HG03064 (cell line): ENCODE measurements around the gene TWIST2.

Source experiments
- ATAC-seq: cut with Tn5 transposase; IDR thresholded peaks from one replicate; pipeline ENCODE4 v1.9.1; 2021; ENCODE audit warnings: low read depth; ENCODE audit not compliant: unreplicated experiment

TWIST2 gene

DNA sequence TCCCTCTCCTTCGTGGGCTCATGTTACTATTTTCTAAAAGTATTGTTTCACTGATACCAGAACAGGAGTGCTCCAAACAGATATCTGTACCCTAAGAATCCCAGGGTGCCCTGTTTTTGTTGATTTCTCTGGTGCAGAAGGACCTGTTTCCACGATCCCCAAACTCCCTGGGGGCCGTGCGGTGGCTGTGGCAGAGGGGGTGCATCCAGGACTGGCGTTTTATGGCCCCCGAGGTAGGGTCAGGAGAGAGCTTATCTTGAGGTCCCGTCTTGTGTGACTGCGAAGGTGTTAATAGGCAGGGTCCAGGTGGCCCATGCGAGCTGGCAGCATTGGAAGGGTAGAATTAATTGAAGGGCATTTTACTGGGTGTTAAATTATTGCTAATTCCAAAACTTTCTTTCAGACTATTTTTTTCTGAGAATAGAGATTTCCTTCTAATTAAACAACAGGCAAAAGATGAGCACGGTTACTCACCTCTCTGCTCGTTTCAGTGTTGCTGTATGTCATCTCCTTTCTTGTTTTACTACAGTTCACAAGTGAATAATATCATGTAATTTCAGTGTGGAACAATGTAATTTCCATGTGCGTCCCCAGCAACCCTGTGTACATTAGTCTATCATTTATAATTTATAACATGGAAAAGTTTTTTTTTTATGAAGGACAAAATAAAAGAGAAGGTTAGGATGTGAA lies 8.2 kb downstream of the TWIST2 start:
- ATAC-seq = no peak

DNA sequence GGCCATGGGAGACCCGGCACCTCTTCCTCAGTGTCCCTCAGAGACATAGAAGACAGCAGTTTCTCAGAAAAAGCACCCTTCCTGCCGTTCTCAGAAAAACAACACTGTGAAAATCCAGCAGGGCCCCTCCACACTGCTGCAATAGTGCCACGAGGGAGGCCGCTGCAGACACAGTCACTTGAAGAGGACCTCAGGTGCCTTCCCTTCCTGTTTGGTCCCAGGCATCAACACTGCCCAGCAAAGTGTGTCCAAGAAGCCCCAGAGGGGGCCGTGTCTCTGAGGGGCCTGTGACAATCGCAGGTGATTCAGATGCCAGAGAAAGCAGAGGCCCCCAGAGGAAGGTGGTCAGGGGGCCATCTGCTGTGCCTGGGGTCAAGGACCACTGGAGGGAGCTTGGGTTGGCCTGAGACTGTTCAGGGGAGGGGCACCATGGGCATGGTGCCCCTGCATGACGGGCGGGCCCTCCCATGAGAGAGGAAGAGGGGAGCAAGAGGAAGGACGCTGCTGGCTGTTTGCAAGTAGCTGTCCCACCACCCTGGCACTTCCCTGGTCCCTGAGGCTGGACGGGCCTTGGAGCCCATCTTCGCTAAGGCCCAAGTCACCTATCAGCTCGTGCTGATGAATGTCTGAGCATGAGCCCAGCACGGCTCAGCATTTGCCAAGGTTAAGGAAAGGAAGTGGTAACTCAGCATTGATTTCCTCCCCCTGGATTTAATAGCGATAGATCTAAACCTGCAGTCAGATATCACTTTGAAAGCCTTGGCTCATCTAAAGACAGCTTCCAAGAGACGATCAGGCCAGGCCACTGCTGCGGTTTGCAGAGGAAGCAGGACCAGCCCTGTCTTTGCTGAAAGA lies 9.1 kb downstream of the TWIST2 start:
- ATAC-seq = no peak

DNA sequence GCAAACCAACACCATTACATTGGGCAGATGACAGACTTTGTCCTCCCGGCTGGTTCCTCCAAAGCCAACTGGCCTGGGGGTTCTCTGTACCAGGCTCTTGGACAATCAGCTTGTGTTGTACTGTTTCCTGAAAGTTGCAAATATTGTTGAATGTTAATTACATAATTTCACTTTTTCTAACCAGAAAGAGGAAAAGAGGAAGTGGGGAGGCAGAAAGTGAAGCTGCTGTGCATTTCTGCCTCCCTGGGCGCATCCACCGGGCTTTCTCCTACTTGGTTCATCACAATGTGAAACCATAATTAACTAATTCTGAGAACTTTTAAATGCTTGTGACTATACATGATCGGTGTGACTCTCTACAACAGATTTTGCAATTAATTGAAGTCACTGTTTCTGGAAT lies 10.1 kb downstream of the TWIST2 start:
- ATAC-seq = no peak

DNA sequence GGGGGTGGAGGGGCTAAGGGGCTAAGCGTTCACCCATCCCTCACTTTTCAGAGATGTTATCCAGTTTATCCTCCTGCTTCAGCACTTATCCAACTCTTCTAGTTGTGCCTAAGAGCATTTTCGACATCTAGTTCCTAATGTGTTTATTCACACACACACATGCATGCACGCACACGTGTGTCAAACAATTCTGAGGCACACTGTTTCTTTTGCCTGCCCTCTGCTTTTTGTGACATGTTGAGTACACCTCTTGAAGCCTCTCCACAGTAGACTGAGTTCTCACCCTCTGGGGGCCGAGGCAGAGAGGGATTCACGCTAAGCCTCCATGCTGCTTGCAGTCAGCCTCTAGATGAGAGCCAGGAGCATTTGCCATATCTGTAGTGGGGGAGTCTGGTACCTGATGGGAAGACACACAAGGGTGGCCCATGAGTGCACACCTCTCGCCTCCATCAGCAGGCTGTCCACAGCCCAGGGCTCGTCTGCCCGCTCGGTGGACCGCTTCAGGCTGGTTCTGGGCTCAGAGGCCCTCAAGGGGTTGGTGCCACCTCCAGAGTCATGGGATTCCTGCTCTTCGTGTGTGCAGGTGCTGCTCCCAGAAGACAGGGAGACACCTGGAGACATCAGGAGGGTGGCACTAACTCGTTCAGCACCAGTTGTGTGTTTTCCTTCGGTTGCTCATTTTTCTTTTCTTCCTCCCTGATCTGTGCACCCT lies 11.9 kb downstream of the TWIST2 start:
- no peak for ATAC-seq

DNA sequence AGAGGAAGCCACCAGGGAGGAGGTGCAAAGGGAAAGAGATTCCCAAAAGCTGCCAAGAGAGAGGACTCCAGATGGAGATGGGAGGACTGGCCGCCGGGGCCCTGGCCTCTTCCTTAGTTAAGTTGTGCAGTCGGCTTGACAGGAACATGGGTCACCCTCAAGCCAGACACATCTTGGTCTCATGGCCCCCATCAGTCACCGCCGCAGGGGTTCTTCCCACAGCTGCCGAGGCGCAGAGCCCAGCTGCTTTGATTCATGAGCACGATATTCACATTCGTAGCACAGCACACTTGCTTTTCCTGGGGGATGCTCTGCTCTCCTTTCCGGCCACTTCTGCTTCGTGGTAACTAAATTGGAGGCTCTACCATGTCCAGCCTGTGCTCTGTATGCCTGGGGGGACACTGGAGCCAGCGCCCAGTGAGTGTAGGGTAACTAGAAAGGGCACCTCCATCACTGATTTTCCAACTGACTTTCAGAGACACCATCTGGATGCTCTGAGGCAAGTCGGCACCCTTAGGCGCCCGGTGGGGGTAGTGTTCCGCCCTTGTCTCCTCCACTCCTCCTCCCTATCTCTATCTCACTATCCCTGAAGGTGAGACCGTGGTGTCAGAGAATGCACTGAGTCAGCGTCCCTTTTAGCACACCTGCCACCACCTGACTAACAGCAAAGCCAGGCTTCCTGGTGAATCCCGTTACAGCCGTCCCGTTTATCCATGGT lies 13.3 kb downstream of the TWIST2 start:
- no peak for ATAC-seq

DNA sequence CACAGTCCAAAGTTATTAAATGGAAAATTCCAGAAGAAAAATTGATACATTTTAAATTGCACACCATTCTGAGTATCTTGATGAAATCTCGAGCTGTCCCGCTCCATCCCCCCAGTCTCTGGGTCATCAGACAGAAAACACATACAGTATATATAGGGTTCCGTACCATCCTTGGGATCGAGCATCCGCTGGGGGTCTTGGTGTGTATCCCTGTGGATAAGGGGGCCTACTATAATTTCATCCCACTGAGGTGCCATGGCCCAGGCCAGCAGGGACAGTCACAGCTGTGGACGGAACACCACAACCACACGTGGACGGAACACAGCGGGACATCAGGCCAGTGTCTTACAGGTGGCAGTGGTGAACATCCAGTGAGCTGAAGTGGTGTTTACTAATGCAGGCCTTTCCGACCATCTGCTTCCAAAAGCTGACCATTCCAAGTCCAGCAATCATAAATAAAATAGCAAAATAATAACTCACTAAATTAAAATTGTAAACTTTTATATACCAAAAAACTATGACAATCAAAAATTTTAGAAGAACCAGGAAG lies 14.0 kb downstream of the TWIST2 start:
- no peak for ATAC-seq

DNA sequence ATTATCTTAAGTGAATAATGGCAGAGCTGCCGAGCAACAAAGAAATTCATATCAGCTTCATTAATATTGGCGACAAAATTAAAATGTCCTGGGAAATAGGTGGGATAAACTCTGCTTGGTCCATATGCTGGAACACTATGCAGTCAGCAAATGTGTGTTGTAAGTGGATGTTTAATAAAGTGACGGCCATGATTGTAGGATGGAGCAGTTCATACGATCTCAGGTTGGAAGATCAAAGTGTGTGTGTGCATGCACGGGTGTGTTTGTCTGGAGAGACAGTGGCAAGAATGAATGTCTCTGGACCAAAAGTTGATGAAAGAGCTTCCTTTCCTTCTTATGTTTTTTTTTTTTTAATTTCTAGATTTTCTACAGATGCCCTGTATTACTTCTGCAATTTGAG lies 14.8 kb downstream of the TWIST2 start:
- no peak for ATAC-seq

DNA sequence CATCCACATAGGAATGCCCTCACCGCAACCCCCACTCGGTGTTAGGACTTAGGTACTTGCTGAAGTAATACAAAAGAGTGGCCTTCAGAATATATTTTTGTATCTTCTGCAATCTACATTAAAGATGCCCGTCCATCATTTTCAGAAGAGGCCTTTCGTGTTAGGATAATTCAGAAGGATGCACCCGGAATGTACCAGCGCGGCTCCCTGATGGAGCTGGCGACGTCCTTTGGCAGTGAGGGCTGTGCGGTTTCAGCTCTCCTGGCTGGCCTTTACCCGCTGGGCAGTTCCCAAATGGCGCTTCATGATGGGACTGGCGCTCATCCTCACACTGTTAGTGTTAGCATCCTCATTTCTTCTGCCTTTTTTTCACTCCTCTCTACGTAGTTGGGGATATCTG lies 15.3 kb downstream of the TWIST2 start:
- ATAC-seq = no peak

DNA sequence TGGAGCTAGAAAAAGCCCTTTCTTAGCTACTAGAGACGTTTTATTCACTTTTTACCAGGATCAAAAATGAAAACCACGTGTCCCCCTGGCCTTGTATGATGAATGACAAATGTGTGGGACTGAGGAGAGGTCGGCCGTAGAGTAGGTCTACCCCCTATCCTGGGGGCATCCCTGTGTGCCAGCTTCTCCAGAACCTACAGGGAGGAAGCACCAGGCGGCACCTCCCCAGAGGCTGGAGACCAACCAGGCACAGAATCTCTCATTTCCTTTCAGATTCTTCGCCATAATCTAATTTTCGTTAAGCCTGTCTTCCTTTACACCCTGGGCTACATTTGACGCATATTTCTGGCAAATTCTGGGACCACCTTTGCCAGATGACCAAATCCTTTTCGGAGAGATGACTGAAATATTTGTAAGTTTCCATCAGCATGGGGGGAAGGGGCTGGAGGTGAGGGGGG lies 15.9 kb downstream of the TWIST2 start:
- no peak for ATAC-seq

DNA sequence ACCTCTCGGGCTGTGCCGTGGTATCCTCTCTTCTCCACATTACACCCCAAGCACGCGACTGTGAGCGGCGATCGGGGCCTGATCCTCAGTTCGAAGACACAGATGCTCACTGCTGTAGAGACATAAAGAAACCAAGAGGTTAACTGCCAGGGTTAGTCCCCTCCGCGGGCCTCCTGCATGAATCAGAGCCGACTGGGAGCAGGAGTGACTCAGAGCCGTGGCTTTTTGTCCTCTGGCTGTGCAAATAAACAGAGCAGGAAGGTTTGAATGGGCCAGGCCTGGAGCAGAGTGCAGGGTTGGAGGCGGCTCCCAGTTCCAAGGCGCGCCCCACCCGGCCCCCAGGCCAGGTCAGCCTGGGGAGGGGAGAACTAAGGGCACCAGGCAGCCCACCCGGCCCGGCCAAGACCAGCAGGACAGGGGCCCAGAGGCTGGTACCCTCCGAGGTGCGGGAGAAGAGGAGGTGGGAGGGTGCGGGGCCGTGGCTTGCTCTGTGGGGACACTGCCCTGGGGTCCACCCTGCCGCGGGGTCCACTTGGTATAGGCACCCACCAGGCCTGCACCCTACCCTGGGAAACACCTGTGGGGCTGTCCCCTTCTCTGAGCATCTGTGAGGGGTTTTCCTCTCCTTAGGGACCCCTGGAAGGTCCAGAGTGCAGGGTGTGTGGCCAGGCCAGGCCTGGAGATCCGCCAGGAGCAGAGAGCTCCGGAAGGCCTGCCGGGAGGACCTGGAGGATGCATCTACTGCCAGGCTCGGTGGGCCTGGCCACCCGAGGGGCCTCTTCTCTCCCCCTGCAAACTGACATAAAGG lies 16.5 kb downstream of the TWIST2 start:
- ATAC-seq = no peak

DNA sequence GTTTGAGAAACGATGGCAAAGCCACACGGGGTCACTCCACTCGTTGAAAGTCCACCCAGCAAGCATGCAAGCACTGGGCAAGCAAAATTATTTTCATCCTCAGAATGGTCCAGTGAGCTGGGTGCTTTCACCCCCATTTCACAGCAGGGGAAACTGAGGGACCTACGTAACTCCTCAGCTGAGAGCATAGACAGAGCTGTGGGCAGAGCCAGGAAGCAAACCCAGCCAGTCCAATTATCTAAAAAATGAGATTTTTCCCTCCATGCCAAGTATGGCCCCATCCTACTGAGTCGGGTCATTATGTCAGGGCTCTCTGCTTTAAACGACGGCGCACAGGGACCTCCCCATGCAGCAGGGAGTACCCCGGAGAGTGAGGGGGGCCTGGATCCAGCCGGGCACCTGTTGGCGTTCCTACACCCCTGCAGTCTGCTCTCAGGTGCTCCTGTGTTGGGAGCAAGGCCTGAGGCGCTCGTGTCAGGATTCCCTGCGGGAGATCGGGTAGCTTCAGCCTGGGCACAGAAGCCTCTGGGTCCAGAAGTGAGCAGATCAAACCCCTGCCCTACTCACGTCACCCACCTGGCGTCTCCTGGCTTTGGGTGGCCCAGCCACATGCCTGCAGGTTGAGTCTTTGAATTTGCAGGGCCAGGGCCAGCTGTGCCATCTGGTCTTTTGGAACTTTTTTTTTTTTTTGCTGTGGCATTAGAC lies 17.3 kb downstream of the TWIST2 start:
- no peak for ATAC-seq

DNA sequence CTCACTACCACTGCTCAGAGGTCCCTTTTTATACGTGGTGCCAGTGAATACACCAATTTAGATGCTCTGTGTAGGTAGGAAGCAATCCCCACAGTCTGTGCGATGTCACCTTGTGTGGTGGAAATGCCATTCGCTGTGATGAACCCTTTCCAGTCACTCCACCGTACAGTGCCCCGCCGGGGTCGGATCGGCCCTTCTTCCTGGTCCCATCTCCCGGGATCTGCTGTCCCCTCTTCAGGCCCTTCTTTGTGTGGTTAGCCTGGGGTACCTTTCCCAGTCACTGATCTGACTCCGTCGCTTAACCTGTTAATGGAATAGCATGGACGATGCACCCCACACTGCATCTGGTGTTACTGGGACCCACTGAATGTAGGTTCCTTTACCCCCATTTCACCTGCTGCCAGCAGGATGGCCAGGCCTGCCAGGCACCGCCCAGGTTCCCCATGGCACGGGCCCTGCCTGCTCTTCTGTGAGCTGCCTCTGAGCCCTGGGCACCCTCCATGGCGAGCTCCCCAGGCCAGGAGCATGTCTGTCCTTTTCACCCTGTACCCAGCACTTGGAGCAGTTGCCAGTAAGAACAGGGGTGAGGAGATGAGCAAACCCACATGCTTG lies 18.0 kb downstream of the TWIST2 start:
- ATAC-seq = no peak

DNA sequence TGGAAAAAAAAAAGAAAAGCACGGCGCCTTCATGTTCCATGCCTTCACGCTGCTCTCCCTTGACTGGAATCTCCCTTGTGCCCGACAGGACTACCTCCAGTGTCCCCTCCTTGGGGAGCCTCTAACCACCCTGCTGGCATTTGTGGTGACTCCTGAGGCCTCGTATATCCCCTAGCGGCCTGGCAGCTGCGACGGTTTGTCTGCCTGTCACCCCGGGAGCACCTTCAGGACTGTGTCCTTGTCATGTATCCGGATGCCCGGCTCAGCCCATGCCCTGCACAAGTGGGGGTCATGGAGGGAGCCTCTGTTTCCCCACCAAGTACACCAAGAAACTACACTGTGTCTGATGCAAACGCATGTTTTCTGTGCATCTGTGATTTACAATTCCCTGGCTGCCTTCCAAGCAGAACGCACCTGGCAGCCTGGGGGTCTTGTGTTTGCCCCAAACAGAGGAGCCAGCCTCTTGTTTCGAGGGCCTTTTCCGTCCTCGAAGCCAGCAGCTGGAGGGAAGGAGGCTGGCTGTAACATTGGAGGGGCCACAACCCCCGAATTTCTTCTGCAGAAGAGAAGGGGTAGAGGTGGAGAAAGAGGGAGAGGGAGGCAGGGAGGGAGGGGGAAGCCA lies 18.9 kb downstream of the TWIST2 start:
- no peak for ATAC-seq

DNA sequence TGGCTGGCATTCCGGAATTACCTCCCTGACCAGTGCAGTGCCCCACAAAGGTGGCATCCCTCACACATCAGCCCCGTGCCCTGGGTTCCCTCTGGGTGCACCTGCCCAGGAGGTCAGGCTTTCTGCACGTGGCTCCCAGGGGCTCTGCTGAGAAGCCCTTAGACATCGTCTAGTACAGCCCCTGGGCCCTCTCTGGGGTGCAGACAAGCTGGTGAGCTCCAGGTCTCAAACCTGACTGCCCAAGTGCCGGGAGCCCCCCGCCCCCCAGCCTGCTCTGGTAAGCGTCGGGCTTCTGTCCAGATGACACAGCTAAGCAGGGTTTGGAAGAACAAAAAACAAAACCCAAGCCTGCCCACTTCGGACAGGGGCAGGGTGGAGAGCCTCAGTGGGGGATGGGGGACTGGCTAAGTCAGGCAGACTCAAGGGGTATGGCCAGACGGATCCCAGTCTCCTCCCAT lies 20.2 kb downstream of the TWIST2 start:
- no peak for ATAC-seq

DNA sequence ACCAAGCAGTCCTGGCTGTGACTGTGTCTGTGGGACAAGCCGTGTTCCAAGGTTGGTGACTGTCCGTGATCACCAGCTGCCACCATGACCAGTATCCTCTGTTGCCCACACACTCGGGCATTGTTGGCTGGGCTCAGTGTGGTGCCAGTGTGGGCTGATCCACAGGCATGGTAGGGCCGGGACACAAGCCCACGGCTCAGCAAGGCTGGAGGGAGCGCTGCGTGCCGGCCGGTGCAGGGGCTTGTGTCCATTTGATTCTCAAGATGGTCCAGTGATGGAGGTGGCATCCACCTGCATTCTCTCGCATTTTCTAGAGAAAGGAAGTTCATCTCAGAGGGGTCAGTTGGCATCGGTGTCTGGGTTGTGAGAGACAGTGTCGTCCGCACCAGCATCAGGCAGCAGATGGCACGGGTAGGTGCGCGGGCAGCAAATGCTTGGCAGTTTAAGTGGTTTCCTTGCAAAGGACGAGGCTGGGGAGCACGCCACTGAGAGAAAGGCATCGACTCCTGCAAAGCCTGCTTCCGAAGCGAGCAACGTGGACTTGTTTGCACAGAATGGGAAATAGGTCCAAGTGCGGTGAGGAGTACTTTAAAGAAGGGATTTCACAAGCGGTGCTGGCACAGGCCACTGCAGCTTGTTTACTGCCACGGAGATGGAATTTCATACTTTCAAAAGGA lies 20.9 kb downstream of the TWIST2 start:
- no peak for ATAC-seq

DNA sequence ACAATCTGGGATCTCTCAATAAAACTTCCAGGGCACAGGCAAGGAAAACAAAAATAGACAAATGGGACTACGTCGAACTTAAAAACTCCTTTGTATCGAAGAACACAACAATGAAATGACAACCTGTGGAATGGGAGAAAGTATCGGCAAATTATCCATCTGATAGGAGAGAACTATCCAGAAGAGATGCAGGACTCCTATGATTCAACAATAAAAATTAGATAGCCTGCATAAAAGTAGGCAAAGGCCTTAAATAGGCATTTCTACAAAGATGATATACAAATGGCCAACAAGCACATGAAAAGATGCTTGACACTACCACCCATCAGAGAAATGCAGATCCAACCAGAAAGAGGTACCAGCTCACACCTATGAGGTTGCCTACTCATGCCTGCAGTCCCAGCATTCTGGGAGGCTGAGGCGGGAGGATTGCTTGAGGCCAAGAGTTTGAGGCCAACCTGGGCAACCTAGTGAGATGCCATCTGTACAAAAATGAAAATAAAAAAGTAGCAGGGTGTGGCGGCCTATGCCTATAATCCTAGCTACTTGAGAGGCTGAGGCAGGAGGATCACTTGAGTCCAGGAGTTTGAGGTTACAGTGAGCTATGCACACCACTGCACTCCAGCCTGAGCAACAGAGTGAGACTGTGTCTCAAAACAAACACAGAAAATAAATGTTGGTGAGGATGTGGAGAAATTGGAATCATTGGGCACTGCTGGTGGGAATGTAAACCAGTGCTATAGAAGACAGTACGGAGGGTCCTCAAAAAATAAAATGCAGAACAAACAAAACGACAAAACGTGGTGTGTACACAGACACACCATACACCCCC lies 21.6 kb downstream of the TWIST2 start:
- no peak for ATAC-seq

DNA sequence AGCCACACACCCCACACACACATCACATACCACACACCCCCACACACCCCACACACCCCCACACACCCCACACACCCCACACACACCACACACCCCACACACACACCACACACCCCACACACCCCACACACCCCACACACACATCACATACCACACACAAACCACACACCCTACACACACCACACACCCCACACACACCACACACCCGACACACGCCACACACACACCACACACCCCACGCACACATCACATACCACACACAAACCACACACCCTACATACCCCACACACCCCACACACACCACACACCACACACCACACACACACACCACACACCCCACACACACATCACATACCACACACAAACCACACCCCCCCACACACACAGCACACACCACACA lies 22.4 kb downstream of the TWIST2 start:
- no peak for ATAC-seq
